Measurements from ENCODE around the gene GOLGA7B. TPM values are rescaled to one million over a fixed set of nuclear protein-coding genes. Genes with fewer than 3 reads are reported as not detected.

The GOLGA7B gene
- total and polyA plus RNA-seq, 9 of the 15 experiments (the other 6 are each of a cell fraction or from before 2014, with no cell fraction given): 0.03 to 0.07 (median 0.04) TPM; not detected in 3

DNA sequence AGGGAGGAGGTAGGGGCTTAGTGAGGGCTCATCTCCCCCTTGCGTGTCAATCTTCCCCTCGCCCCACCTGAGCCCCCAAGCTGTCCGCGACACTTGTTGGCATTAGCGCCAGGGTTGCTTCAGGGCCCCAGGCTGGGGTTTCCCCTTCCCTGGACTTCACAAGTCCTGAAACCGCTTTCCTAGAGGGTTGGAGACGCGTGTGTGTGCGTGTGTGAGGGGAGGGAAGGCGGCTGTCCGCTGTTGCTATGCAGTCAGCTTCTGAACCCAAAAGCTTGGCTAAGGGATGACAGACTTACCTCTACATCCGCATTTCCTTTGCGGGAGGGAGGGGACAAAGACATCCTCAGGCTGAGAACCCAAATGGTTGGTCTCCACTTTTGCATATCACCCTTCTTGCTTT lies 803 bp downstream of the GOLGA7B start:
- no peak for DNase-seq (ENCODE audit: extremely low read depth in 1 of 4, low spot score in 3 of 4)
- in situ Hi-C loops (cut with MboI) (loop anchor here (25.0 kb wide), 1 partner anchor 88 kb away; the partner anchor contains the start of gene SFRP5), intact Hi-C loops (cut with micrococcal nuclease) (no loop called here)
- Histone ChIP-seq H3K27me3 (ENCODE audit: control insufficient read depth in 2 of 2, insufficient read depth in 2 of 2, low read length in 2 of 2) (peaks cover 0 to 13% of the 10 kb centered on the region in 2 experiments; a peak in 2 of 5 replicates), H3K4me2 (ENCODE audit: insufficient read depth, low read length) (no peak overlapping the region), H3K9ac (ENCODE audit: insufficient read depth in 1 of 2, low read depth in 2 of 2, low read length in 2 of 2) (no peak overlapping the region), H3K27ac (ENCODE audit: extremely low read depth, low read depth, low read length) (no peak overlapping the region), H3K9me3 (replicated peaks; ENCODE audit: control insufficient read depth, insufficient read depth, low read depth, low read length) (no peaks in the 10 kb centered on the region), H2AFZ (ENCODE audit: low read depth, low read length) (no peak overlapping the region), H3K4me3 (no peak overlapping the region), H3K4me1 (replicated peaks in 1 of 2; ENCODE audit: control insufficient read depth in 2 of 2, insufficient read depth in 2 of 2, low read length in 2 of 2) (peaks cover 0 to 9% of the 10 kb centered on the region in 2 experiments; a peak in 2 of 5 replicates), H3K9me1 (ENCODE audit: control insufficient read depth, insufficient read depth, low read length) (no peaks in the 10 kb centered on the region), H3K36me3 (ENCODE audit: control insufficient read depth, insufficient read depth, low read length) (no peaks in the 10 kb centered on the region), H3K79me2 (ENCODE audit: control insufficient read depth, insufficient read depth, low read length) (no peaks in the 10 kb centered on the region), H4K20me1 (replicated peaks; ENCODE audit: control insufficient read depth, insufficient read depth, low read length) (no peaks in the 10 kb centered on the region; the same call in 1 of the 2 replicates)
- ChIA-PET CTCF (ENCODE audit: low intra/inter-chr PET ratio) (no interaction called here), POLR2A (interaction anchor here (0.6 kb wide), 1 partner anchor 9 kb away, joined by 3 read pairs; no protein-coding TSS in a partner anchor)
- BruUV-seq (replicated peaks): no TSS peak
- no peak for ATAC-seq
- WGBS (ENCODE audit: insufficient coverage, low coverage, missing lambda C conversion rate): 39% methylated on average over 5 of the region's 13 CpGs
- TF ChIP-seq FOXK1 (CRISPR knock-in tag; IDR thresholded peaks at IDR 0.05; ENCODE audit: borderline replicate concordance) (no peak), TAL1 (IDR thresholded peaks at IDR 0.05) (no peak), MCM3 (IDR thresholded peaks at IDR 0.05) (no peak), KLF10 (CRISPR knock-in tag; IDR thresholded peaks at IDR 0.05) (no peak), ZC3H4 (CRISPR knock-in tag; IDR thresholded peaks at IDR 0.05; ENCODE audit: borderline replicate concordance) (no peak), HNRNPLL (IDR thresholded peaks at IDR 0.05; ENCODE audit: low read depth, low read length, poor library complexity, severe bottlenecking) (no peak), ZSCAN32 (CRISPR knock-in tag; IDR thresholded peaks at IDR 0.05) (no peak), SRSF7 (optimal IDR thresholded peaks at IDR 0.05; ENCODE audit: low read depth, low read length) (no peak), FUS (optimal IDR thresholded peaks at IDR 0.05; ENCODE audit: low read depth, low read length) (no peak), RBM39 (optimal IDR thresholded peaks at IDR 0.05; ENCODE audit: low read depth, low read length) (no peak), CBFA2T2 (conservative IDR thresholded peaks at IDR 0.05) (no peak), RBM22 (IDR thresholded peaks at IDR 0.05; ENCODE audit: low read depth, low read length, poor library complexity, severe bottlenecking) (no peak), TRIM28 (IDR thresholded peaks at IDR 0.05) (no peak), CXXC5 (CRISPR knock-in tag; IDR thresholded peaks at IDR 0.05) (no peak), BRCA1 (IDR thresholded peaks at IDR 0.05) (no peak), BRCA1 (CRISPR knock-in tag; IDR thresholded peaks at IDR 0.05) (no peak)
- TF ChIP-seq, protein P1, sequence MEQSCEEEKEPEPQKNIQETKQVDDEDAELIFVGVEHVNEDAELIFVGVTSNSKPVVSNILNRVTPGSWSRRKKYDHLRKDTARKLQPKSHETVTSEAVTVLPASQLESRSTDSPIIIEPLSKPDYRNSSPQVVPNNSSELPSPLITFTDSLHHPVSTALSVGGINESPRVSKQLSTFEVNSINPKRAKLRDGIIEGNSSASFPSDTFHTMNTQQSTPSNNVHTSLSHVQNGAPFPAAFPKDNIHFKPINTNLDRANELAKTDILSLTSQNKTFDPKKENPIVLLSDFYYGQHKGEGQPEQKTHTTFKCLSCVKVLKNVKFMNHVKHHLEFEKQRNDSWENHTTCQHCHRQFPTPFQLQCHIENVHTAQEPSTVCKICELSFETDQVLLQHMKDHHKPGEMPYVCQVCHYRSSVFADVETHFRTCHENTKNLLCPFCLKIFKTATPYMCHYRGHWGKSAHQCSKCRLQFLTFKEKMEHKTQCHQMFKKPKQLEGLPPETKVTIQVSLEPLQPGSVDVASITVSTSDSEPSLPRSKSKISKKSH (CRISPR knock-in tag; IDR thresholded peaks at IDR 0.05): no peak
- TF ChIP-seq, protein P2, sequence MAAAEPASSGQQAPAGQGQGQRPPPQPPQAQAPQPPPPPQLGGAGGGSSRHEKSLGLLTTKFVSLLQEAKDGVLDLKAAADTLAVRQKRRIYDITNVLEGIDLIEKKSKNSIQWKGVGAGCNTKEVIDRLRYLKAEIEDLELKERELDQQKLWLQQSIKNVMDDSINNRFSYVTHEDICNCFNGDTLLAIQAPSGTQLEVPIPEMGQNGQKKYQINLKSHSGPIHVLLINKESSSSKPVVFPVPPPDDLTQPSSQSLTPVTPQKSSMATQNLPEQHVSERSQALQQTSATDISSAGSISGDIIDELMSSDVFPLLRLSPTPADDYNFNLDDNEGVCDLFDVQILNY (CRISPR knock-in tag; IDR thresholded peaks at IDR 0.05): no peak
- TF ChIP-seq, protein P3, sequence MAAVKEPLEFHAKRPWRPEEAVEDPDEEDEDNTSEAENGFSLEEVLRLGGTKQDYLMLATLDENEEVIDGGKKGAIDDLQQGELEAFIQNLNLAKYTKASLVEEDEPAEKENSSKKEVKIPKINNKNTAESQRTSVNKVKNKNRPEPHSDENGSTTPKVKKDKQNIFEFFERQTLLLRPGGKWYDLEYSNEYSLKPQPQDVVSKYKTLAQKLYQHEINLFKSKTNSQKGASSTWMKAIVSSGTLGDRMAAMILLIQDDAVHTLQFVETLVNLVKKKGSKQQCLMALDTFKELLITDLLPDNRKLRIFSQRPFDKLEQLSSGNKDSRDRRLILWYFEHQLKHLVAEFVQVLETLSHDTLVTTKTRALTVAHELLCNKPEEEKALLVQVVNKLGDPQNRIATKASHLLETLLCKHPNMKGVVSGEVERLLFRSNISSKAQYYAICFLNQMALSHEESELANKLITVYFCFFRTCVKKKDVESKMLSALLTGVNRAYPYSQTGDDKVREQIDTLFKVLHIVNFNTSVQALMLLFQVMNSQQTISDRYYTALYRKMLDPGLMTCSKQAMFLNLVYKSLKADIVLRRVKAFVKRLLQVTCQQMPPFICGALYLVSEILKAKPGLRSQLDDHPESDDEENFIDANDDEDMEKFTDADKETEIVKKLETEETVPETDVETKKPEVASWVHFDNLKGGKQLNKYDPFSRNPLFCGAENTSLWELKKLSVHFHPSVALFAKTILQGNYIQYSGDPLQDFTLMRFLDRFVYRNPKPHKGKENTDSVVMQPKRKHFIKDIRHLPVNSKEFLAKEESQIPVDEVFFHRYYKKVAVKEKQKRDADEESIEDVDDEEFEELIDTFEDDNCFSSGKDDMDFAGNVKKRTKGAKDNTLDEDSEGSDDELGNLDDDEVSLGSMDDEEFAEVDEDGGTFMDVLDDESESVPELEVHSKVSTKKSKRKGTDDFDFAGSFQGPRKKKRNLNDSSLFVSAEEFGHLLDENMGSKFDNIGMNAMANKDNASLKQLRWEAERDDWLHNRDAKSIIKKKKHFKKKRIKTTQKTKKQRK (IDR thresholded peaks at IDR 0.05; ENCODE audit: borderline replicate concordance, low read depth, low read length): no peak
- no peak for FAIRE-seq

All from K562 (cell line).